ENCODE measurements around the gene KRT73. TPM values are rescaled to one million over a fixed set of nuclear protein-coding genes. Genes with fewer than 3 reads are reported as not detected.

KRT73 gene
- total RNA-seq, 1 experiment from 2014 or later, result not detected

DNA sequence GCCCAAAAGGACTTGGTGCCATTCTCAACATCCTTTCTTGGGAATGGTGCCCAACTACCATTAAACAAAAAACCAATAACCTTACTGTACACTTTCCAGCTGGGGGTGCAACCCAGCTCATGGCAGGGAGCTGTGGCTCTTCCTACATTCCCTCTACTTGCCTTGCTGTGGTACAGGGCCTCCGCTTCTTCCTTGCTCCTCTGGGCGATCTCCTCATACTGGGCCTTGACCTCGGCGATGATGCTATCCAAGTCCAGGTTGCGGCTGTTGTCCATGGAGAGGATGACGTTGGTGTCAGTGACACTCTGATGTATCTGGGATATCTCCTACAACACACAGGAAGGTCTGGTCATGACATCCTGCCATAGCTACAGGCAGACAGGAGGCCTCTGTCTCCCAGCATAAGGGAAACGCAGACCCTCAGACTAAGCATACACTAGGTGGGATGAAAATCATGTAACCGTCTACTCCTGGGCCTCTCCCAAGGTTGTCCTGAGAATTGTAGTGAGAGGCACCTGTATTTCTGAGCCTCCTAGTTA is 29.7 kb upstream of the KRT73 start:
- H3K18ac ChIP-seq (ENCODE audit: insufficient read length, low read depth, low read length), result no peak overlapping the region
- no peak overlapping the region for H2BK15ac ChIP-seq (ENCODE audit: low read depth, low read length)
- no peak overlapping the region for H3K9ac ChIP-seq (ENCODE audit: extremely low read depth, insufficient read length, low read length)
- no peaks in the 10 kb centered on the region for H3K79me1 ChIP-seq (ENCODE audit: insufficient read depth, low read depth, low read length, poor library complexity, severe bottlenecking)
- H3K27ac Mint-ChIP-seq, result peak overlapping the region in 1 of 3 experiments; percentile 34; a peak in 1 of 7 replicates
- H3K79me2 ChIP-seq (ENCODE audit: insufficient read depth, low read length), result no peaks in the 10 kb centered on the region
- no peak overlapping the region for H3K27ac ChIP-seq (ENCODE audit: insufficient read length, low read depth, low read length)
- H2BK20ac ChIP-seq (ENCODE audit: low read depth, low read length, poor library complexity, severe bottlenecking), result no peak overlapping the region
- H3K4me3 Mint-ChIP-seq, result no peak overlapping the region
- no peaks in the 10 kb centered on the region for H3K23me2 ChIP-seq (ENCODE audit: insufficient read length, low read depth, low read length, poor library complexity, severe bottlenecking)
- no peak overlapping the region for H3T11ph ChIP-seq (ENCODE audit: low read length)
- no peak overlapping the region for H4K5ac ChIP-seq (ENCODE audit: insufficient read length, low read depth, low read length)
- H3K4me1 Mint-ChIP-seq, result no peaks in the 10 kb centered on the region
- H2BK12ac ChIP-seq (ENCODE audit: insufficient read length, low read depth, low read length), result no peak overlapping the region
- no peak overlapping the region for H4K91ac ChIP-seq (ENCODE audit: insufficient read length, low read depth, low read length)
- no peak overlapping the region for H3K56ac ChIP-seq (ENCODE audit: insufficient read length, low read depth, low read length)
- no CpG with 5 or more reads among the region's 8 CpGs for WGBS (ENCODE audit: extremely low coverage, insufficient read length, low lambda C conversion rate)
- no peaks in the 10 kb centered on the region for H3K36me3 Mint-ChIP-seq (ENCODE audit: insufficient read depth in 1 of 3, low read depth in 3 of 3)
- H3K4ac ChIP-seq (ENCODE audit: low read depth, low read length), result no peak overlapping the region
- H4K8ac ChIP-seq (replicated peaks; ENCODE audit: insufficient read length, low read depth, low read length), result no peak overlapping the region
- DNase-seq, result peak; percentile 12
- H2BK5ac ChIP-seq (ENCODE audit: insufficient read length, low read length), result no peak overlapping the region
- no peak overlapping the region for H2AK5ac ChIP-seq (ENCODE audit: insufficient read length, low read length)
- H3K4me2 ChIP-seq (ENCODE audit: insufficient read depth, insufficient read length, low read length), result no peak overlapping the region
- H3K14ac ChIP-seq (ENCODE audit: insufficient read depth, low read length), result no peak overlapping the region
- no peak overlapping the region for H2BK120ac ChIP-seq (ENCODE audit: low read depth, low read length, poor library complexity, severe bottlenecking)
- no peak overlapping the region for H3K23ac ChIP-seq (ENCODE audit: insufficient read length, low read depth, low read length)
- peaks cover 24% of the 10 kb centered on the region for H3K27me3 Mint-ChIP-seq (ENCODE audit: low read depth)
- H3K9me3 ChIP-seq (ENCODE audit: control insufficient read depth, low read depth, low read length), result no peaks in the 10 kb centered on the region
- no peaks in the 10 kb centered on the region for H4K20me1 ChIP-seq (ENCODE audit: control insufficient read depth, insufficient read depth, insufficient read length)
- peaks cover 2 to 9% of the 10 kb centered on the region in 2 experiments; a peak in 2 of 5 replicates for H3K9me3 Mint-ChIP-seq
- TF ChIP-seq CTCF (conservative IDR thresholded peaks at IDR 0.05), result no peak
- no peak overlapping the region for H2AFZ ChIP-seq (ENCODE audit: low read length)
- no peaks in the 10 kb centered on the region for H3K4me1 ChIP-seq (ENCODE audit: insufficient read depth, low read length)
- no peaks in the 10 kb centered on the region for H3K27me3 ChIP-seq (ENCODE audit: insufficient read depth, low read length)
